Superior temporal gyrus (tissue), 1 donor: Measurements from ENCODE around the gene DHX32.

Experiments used
- DNase-seq: peaks from one replicate; pipeline ENCODE4 v3.0.0-alpha.2; 2016; ENCODE audit errors: extremely low spot score

The DHX32 gene

DNA sequence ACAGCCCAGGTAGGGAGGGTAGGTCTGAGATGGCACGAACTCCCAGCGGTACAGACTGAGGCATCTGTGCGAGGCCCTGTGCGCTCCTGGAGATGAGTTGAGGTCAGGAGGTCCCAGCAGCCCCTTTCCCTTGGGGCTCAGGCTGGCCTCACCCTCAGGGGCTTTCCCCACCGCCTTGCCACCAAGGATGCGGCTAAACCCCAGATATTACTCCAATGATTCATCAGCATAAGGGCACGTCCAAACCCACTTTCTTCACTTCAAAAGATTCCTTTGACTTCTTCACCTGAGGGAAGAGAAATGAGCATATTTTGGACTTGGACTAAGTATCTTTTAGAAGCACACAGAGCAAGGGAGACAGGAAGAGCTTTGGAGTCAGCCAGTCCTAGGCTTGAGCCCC lies 78.4 kb downstream of the DHX32 start:
- no peak for DNase-seq

DNA sequence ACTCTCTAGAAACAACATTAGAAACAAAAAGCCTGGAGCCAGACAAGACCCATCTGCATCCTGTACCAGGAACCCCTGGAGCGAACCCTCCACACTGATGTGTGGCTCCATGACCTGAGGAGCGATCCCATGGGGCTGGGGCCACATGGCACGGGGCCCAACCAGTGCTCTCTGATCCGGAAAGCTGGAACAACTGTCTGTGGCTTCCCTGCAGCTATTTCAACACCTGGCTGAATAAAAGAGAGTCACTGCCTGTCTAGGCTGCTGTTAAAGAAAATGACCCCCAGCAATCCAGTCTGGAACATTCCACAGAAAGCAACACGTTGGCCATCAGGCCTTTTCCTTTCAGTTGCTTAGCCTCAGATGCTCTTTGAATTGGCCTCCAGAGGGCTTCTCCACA lies 79.0 kb downstream of the DHX32 start:
- DNase-seq, result no peak

GRCh38 chr10:125801574-125801973 lies 79.5 kb downstream of the DHX32 start:
- DNase-seq, result no peak

DNA sequence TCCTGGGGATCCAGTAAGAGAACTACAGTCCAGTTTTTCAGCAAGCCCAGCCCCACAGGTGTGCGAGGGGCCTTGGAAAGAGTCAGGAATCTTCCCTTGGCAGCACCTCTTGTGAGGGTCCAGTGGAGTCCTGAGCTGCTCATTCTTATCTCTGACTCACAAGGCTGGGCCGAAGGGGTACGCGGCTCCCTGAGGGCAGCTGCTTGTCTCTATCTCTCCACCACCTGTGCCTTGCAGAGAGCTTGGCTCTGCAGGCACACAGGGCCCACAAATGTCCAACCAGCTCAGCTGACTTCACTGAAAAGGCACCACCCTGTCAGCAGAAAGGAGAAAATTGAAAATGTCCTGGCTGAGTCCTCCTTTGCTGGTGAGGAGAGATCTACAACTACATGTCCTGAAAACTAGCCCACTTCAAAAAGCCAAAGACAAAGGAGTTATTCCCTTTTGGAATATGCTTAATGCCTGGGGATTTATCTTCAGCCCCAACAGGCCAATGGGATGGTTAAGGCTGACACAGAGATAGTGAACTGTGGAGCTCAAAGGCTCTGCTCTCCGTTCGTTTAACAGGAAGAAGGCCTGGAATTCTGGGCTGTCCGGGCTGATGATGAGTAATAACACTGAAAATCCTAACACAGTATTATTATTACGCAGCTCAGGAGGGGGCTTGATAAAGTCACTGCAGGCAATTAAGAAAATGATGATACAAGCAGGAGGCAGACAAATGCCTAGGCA lies 81.5 kb downstream of the DHX32 start:
- DNase-seq, result no peak

DNA sequence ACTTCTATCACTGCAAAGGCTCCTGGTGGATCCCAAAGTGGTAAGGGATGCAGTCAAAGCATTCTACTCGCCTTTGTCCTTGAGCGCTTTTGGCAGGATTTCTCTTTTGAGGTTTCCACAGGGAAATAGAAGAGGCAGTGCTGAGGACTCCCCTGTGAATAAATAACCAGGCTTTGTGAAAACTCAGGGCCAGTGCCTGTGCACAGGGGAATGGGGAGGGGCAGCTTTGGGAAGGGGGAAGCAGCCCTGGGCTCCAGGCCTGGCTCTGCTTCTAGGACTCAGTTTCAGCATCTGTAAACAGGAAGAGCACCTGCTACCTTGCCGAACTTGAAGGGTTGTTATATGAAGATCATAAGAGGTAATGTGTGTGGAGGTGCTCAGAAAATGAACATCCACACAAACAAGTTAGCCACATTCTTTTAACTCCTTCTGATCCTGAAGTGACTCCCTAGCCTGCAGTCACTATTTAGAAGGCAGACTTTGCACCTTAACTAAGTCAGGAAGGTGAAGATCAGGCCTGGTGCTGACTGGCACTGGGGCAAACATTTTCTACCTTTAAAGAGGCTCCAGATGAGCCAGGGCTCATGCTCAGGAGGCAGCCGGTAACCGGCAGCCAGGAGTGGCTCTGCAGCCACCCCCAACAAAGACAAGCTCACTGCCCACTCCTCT lies 83.0 kb downstream of the DHX32 start:
- DNase-seq, result no peak

DNA sequence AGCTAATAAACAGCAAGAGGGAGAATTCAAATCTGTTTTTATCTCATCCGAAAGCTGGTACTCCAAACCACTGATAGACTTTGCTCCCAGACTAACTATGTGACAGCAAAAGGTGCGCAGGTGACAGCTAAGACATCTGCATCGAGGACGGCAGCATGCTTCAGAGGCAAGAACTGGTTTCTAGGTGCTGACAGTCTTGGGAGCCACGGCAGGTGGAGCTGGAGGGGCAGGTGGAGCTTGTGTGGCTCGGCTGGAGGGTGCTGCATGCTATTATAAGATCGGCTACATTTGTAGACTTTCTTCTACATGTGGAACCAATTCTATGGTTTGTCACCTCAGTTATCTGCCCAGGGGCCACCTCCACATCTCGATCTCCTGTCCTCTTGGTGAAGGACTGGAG lies 83.7 kb downstream of the DHX32 start:
- DNase-seq, result no peak

- no peak for DNase-seq
These were observed 85.4 kb downstream of the DHX32 start for GRCh38 chr10:125795637-125796190.

DNA sequence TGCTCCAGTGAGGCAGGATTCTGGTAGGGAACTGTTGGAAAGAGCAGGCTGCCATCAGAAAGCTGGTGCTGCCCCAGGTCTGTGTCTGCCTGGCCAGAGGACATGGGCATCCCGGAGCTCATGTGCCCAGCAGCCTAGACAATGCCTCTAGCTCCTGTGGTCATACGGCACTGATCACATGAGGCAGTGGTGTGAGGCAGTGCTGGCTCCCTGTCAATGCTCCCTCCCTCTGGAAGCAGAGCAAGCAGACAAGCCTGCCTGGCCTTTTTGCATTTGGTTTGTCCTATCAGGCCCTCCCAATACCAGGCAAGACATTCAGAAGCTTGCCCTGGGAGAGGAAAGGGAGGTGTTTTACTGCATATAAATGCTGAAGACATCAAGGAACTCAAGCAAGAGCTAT lies 86.0 kb downstream of the DHX32 start:
- peak; percentile 93 for DNase-seq

DNA sequence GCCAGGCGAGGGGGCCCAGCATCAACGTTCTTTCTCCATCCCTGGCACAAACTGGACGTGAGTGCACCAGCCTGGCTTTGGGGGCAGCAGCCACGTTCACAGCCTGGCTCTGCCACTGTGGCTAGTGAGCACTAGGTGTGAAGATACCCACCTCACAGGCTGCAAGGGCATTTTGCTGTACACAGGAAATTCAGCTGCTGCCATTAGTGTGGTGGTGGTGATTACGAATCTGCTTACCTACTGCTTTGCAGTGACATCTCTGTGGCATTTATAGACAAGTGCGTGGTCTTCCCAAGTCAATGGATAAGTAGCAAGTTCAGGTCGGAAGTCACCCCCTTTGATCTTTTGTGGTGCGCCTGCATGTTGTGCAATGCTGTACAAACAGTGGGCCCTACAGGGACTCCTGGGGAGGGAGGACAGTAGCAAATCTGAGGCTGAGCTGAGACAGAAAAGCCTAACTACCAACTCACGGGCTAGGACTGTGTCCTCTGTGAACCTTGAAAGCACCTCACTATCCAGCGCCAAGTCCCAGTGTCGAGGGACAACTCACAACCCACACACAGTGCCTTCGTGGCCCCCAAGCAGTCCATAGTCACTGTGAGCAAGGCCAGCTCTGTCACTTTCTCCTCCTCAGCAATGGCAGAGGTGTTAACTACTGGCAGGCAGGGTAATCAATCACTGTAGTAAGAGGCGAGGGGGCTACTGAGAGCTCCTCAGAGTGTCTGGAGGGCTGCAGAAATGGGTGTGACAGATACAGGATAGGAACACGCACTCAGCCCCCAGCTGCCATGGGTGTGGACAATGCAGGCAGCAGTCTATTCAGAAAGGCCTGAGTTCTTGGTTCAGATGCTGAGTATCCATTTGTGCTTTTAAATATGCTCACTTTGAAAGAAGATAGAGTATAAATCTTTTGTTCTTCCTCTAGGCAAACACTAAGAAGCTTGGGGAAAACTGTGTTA lies 88.5 kb downstream of the DHX32 start:
- DNase-seq, result no peak

DNA sequence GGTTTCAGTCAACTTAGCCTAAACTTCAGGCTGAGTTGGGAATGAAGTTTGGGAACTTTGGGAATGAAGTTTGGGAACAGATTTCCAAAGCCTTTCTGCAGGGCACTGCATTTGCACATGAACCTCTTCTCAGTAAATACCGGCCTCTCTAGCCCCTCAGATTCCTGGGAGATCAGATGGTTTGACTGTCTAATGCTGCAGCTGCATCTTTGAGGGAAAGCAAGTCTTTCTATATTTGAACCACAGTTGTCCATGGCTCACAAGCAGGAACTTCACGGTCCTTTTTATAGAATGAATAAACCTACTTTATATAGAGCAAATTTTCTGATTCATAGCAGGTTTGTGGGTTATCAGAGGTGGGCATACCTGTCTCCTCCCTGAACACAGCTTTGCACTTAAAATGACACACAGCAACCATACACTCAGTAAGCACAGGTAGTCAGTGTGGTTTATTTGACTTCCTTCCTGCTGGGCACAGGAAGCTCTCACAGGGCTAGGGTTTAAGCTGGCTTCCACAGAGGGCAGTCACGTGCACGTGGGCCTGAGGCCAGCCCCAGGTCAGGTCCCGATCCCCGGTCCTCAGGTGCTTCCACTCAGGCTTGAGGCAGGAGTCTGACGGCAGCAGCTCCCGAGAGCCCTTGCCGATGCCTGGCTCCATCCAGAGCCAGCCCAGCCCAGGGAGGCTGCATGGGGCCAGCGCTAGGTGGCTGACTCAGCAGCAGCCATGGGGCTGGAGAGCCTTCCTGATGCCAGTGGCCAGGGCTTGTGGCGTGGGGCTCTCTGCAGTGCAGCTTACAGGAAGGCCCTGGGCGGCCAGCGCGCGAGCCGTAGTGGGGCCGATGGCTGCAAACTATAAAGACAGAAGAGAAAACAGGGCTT lies 92.7 kb downstream of the DHX32 start:
- DNase-seq, result no peak
